ENCODE results near the gene ANKRD45.
A peak's percentile ranks its signal among the peaks of the same experiment; 100 is the strongest.
"Not testable (repeated sequence)": the region's sequence is repeated elsewhere in the genome, so short reads cannot be mapped to it uniquely, and the experiment has no call there.

ANKRD45 gene

GRCh38 chr1:173669491-173669941 is at the start of gene ANKRD45:
Gene ANKRD45, minus strand, starts transcription at chr1:173669851. Its CDS starts 10,433 bp downstream, at chr1:173659418.
- Mint-ChIP-seq H3K4me3 (peak within 1 kb of the TSS; percentile 69), H3K27me3 (peaks cover 34% of the 10 kb centered on the region), H3K36me3 (ENCODE audit: low read depth) (no peaks in the 10 kb centered on the region), H3K9me3 (no peaks in the 10 kb centered on the region), H3K4me1 (ENCODE audit: low read depth) (peaks cover 4% of the 10 kb centered on the region), H3K27ac (peak within 1 kb of the TSS; percentile 70)

- H3K36me3 Mint-ChIP-seq (ENCODE audit: low read depth): peaks cover 33% of the 10 kb centered on the region
- H3K9me3 Mint-ChIP-seq: no peaks in the 10 kb centered on the region
- H3K4me3 Mint-ChIP-seq: no peak overlapping the region
- peaks cover 38% of the 10 kb centered on the region for H3K4me1 Mint-ChIP-seq (ENCODE audit: low read depth)
- H3K27me3 Mint-ChIP-seq: no peaks in the 10 kb centered on the region
- H3K27ac Mint-ChIP-seq: no peak overlapping the region
Observed at GRCh38 chr1:173717238-173717637, 47.6 kb upstream of the ANKRD45 start.

GRCh38 chr1:173715538-173715844 is 45.8 kb upstream of the ANKRD45 start:
- H3K4me3 Mint-ChIP-seq: peak overlapping the region; percentile 96
- peaks cover 17% of the 10 kb centered on the region for H3K36me3 Mint-ChIP-seq (ENCODE audit: low read depth)
- H3K9me3 Mint-ChIP-seq: no peaks in the 10 kb centered on the region
- H3K4me1 Mint-ChIP-seq (ENCODE audit: low read depth): peaks cover 35% of the 10 kb centered on the region
- peak overlapping the region; percentile 96 for H3K27ac Mint-ChIP-seq
- H3K27me3 Mint-ChIP-seq: peaks cover 9% of the 10 kb centered on the region

GRCh38 chr1:173714759-173715537 is 45.3 kb upstream of the ANKRD45 start, which contains the start of gene KLHL20:
Gene KLHL20, plus strand, starts transcription at chr1:173714981. Its CDS starts 1,063 bp downstream, at chr1:173716044.
- Mint-ChIP-seq H3K27ac (peak within 1 kb of the TSS; percentile 96), H3K27me3 (peaks cover 14% of the 10 kb centered on the region), H3K4me3 (peak within 1 kb of the TSS; percentile 96), H3K36me3 (ENCODE audit: low read depth) (peaks cover 11% of the 10 kb centered on the region), H3K4me1 (ENCODE audit: low read depth) (peaks cover 30% of the 10 kb centered on the region), H3K9me3 (no peaks in the 10 kb centered on the region)

GRCh38 chr1:173714441-173714758 is 44.7 kb upstream of the ANKRD45 start:
- Mint-ChIP-seq H3K27me3 (peaks cover 16% of the 10 kb centered on the region), H3K4me3 (peak overlapping the region; percentile 96), H3K27ac (peak overlapping the region; percentile 96), H3K4me1 (ENCODE audit: low read depth) (peaks cover 30% of the 10 kb centered on the region), H3K36me3 (ENCODE audit: low read depth) (peaks cover 8% of the 10 kb centered on the region), H3K9me3 (no peaks in the 10 kb centered on the region)

GRCh38 chr1:173708787-173709186 is 39.1 kb upstream of the ANKRD45 start:
- H3K27me3 Mint-ChIP-seq: peaks cover 40% of the 10 kb centered on the region
- no peaks in the 10 kb centered on the region for H3K9me3 Mint-ChIP-seq
- H3K4me3 Mint-ChIP-seq: no peak overlapping the region
- no peak overlapping the region for H3K27ac Mint-ChIP-seq
- H3K36me3 Mint-ChIP-seq (ENCODE audit: low read depth): no peaks in the 10 kb centered on the region
- no peaks in the 10 kb centered on the region for H3K4me1 Mint-ChIP-seq (ENCODE audit: low read depth)

- H3K4me3 Mint-ChIP-seq: no peak overlapping the region
- no peaks in the 10 kb centered on the region for H3K36me3 Mint-ChIP-seq (ENCODE audit: low read depth)
- H3K27ac Mint-ChIP-seq: no peak overlapping the region
- no peaks in the 10 kb centered on the region for H3K9me3 Mint-ChIP-seq
- H3K4me1 Mint-ChIP-seq (ENCODE audit: low read depth): no peaks in the 10 kb centered on the region
- H3K27me3 Mint-ChIP-seq: peaks cover 42% of the 10 kb centered on the region
Observed at GRCh38 chr1:173705117-173705516, 35.5 kb upstream of the ANKRD45 start.

- Mint-ChIP-seq H3K4me1 (ENCODE audit: low read depth) (no peaks in the 10 kb centered on the region), H3K4me3 (no peak overlapping the region), H3K36me3 (ENCODE audit: low read depth) (no peaks in the 10 kb centered on the region), H3K27me3 (peaks cover 39% of the 10 kb centered on the region), H3K27ac (no peak overlapping the region), H3K9me3 (no peaks in the 10 kb centered on the region)
Observed at GRCh38 chr1:173702736-173703135, 33.1 kb upstream of the ANKRD45 start.

GRCh38 chr1:173701299-173701698 is 31.6 kb upstream of the ANKRD45 start:
- H3K4me3 Mint-ChIP-seq; H3K36me3 Mint-ChIP-seq (ENCODE audit: low read depth); H3K9me3 Mint-ChIP-seq; H3K27ac Mint-ChIP-seq; H3K4me1 Mint-ChIP-seq (ENCODE audit: low read depth): not testable (repeated sequence)
- peaks cover 45% of the 10 kb centered on the region for H3K27me3 Mint-ChIP-seq

GRCh38 chr1:173693238-173693637 is 23.6 kb upstream of the ANKRD45 start:
- Mint-ChIP-seq H3K4me1 (ENCODE audit: low read depth) (no peaks in the 10 kb centered on the region), H3K27ac (no peak overlapping the region), H3K4me3 (no peak overlapping the region), H3K36me3 (ENCODE audit: low read depth) (no peaks in the 10 kb centered on the region), H3K9me3 (no peaks in the 10 kb centered on the region), H3K27me3 (peaks cover 23% of the 10 kb centered on the region)

- peaks cover 4% of the 10 kb centered on the region for H3K27me3 Mint-ChIP-seq
- H3K4me3 Mint-ChIP-seq: no peak overlapping the region
- H3K9me3 Mint-ChIP-seq: no peaks in the 10 kb centered on the region
- H3K27ac Mint-ChIP-seq: peak overlapping the region; percentile 42
- no peaks in the 10 kb centered on the region for H3K36me3 Mint-ChIP-seq (ENCODE audit: low read depth)
- no peaks in the 10 kb centered on the region for H3K4me1 Mint-ChIP-seq (ENCODE audit: low read depth)
Observed at GRCh38 chr1:173688300-173688699, 18.6 kb upstream of the ANKRD45 start.

- not testable (repeated sequence) for H3K4me1 Mint-ChIP-seq (ENCODE audit: low read depth); H3K4me3 Mint-ChIP-seq; H3K27me3 Mint-ChIP-seq; H3K27ac Mint-ChIP-seq; H3K9me3 Mint-ChIP-seq; H3K36me3 Mint-ChIP-seq (ENCODE audit: low read depth)
Observed at GRCh38 chr1:173685121-173685520, 15.5 kb upstream of the ANKRD45 start.

GRCh38 chr1:173683838-173684237 is 14.2 kb upstream of the ANKRD45 start:
- not testable (repeated sequence) for H3K4me3 Mint-ChIP-seq; H3K27ac Mint-ChIP-seq; H3K9me3 Mint-ChIP-seq; H3K27me3 Mint-ChIP-seq; H3K4me1 Mint-ChIP-seq (ENCODE audit: low read depth); H3K36me3 Mint-ChIP-seq (ENCODE audit: low read depth)

- peaks cover 5% of the 10 kb centered on the region for H3K27me3 Mint-ChIP-seq
- no peak overlapping the region for H3K4me3 Mint-ChIP-seq
- peaks cover 5% of the 10 kb centered on the region for H3K9me3 Mint-ChIP-seq
Observed at GRCh38 chr1:173682184-173682583, 12.5 kb upstream of the ANKRD45 start.

GRCh38 chr1:173680152-173680551 is 10.5 kb upstream of the ANKRD45 start:
- H3K27me3 Mint-ChIP-seq; H3K27ac Mint-ChIP-seq; H3K9me3 Mint-ChIP-seq; H3K4me1 Mint-ChIP-seq (ENCODE audit: low read depth); H3K36me3 Mint-ChIP-seq (ENCODE audit: low read depth); H3K4me3 Mint-ChIP-seq: not testable (repeated sequence)

More at GRCh38 chr1:173682184-173682583, 12.5 kb upstream of the ANKRD45 start:
- no peaks in the 10 kb centered on the region for H3K4me1 Mint-ChIP-seq (ENCODE audit: low read depth)
- H3K27ac Mint-ChIP-seq: no peak overlapping the region
- no peaks in the 10 kb centered on the region for H3K36me3 Mint-ChIP-seq (ENCODE audit: low read depth)

GRCh38 chr1:173674496-173674895 is 4.8 kb upstream of the ANKRD45 start:
- peaks cover 22% of the 10 kb centered on the region for H3K27me3 Mint-ChIP-seq
- not testable (repeated sequence) for H3K36me3 Mint-ChIP-seq (ENCODE audit: low read depth); H3K4me3 Mint-ChIP-seq; H3K9me3 Mint-ChIP-seq; H3K27ac Mint-ChIP-seq; H3K4me1 Mint-ChIP-seq (ENCODE audit: low read depth)

Data from stimulated activated naive CD8-positive, alpha-beta T cell treated with anti-CD3 and anti-CD28 coated beads, Interleukin-15, Interleukin-2, amounts not matched to agents 100 ng/mL and 50 ng/mL, for 24 hours (primary cell).